GM21786 (cell line): Measurements from ENCODE around the gene RNLS.
A peak's percentile ranks its signal among the peaks of the same experiment; 100 is the strongest.

Experiments
- ATAC-seq: cut with Tn5 transposase; IDR thresholded peaks from one replicate; pipeline ENCODE4 v1.9.1; 2021; ENCODE audit not compliant: unreplicated experiment

Gene RNLS

DNA sequence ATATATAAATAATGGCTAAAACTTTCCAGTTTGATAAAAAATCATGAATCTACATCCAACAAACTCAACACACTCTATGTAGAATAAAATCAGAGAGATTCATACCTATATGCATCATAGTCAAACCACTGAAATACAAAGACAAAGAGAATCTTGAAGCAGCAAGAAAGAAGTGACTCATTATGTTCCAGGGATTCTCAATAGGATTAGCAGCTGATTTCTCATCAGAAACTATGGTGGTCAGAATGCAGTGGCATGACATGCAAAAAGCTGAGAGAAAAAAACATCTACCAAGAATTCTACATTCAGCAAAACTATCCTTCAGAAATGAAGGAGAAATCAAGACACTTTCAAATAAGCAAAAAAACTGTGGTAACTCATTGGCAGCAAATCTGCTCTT lies 187.4 kb downstream of the RNLS start:
- no peak for ATAC-seq

- ATAC-seq = peak; percentile 81
Measured at GRCh38 chr10:88392222-88392621, 190.9 kb downstream of the RNLS start.

DNA sequence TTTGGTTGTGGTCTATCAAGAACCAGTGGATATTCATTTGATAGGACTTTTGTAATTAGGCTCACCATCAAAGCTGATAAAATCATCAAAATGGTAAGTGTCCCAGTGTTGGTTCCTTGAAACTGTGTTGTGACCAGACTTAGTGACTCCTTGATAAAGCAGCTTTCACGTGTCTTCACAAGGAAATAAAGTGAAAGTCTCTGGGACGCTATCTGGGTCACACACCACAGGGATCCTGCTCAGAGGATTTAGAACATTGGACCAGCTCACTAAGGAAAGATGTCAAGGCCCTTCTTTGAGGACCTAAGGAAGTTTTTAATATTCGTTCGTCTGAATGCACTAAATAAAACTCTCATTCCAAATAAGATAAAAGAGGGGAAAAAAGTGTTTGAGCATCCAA lies 193.1 kb downstream of the RNLS start:
- ATAC-seq = no peak

GRCh38 chr10:88389456-88389855 lies 193.7 kb downstream of the RNLS start:
- no peak for ATAC-seq

GRCh38 chr10:88388324-88388723 lies 194.8 kb downstream of the RNLS start:
- no peak for ATAC-seq

GRCh38 chr10:88386821-88387773 lies 196.0 kb downstream of the RNLS start:
- peak; percentile 48 for ATAC-seq

GRCh38 chr10:88386204-88386788 lies 196.8 kb downstream of the RNLS start:
- ATAC-seq = peak; percentile 31

GRCh38 chr10:88385601-88386203 lies 197.4 kb downstream of the RNLS start:
- ATAC-seq = peak; percentile 66

- ATAC-seq = no peak
Measured at GRCh38 chr10:88383276-88383675, 199.8 kb downstream of the RNLS start.

- no peak for ATAC-seq
Measured at GRCh38 chr10:88382699-88383098, 200.4 kb downstream of the RNLS start.

DNA sequence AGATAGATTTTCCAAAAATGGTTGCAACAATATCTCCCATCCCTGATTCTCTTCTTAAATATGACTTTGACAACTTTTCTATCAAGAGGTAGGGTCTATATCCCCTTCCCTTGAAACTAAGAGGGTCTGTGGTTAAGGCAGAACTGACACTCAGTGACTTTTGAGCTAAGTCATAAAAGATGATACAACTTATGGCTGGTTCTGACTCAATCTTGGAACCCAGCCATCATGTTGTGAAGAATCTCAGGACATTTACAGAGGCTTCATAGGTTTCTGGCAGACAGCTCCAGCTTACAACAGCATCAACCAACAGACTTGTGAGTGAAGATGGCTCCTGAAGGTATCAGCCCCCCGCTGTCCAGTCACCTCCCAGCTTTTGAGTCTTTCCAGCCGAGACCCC lies 203.5 kb downstream of the RNLS start:
- ATAC-seq = no peak

DNA sequence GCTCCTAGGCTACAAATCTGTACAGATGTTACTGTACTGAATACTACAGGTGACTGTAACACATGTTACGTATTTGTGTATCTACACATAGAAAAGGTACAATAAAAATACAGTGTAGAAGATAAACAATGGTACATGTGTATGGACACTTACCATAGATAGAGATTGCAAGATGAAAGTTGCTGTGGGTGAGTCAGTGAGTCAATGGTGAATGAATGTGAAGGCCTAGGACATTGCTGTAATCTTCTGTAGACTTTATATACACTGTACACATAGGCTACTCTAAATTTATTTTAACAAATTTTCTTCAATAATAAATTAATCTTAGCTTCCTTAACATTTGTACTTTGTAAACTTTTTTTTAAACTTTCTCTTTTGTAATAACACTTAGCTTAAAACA lies 205.6 kb downstream of the RNLS start:
- no peak for ATAC-seq

- ATAC-seq = no peak
Measured at GRCh38 chr10:88374392-88375175, 208.5 kb downstream of the RNLS start.

DNA sequence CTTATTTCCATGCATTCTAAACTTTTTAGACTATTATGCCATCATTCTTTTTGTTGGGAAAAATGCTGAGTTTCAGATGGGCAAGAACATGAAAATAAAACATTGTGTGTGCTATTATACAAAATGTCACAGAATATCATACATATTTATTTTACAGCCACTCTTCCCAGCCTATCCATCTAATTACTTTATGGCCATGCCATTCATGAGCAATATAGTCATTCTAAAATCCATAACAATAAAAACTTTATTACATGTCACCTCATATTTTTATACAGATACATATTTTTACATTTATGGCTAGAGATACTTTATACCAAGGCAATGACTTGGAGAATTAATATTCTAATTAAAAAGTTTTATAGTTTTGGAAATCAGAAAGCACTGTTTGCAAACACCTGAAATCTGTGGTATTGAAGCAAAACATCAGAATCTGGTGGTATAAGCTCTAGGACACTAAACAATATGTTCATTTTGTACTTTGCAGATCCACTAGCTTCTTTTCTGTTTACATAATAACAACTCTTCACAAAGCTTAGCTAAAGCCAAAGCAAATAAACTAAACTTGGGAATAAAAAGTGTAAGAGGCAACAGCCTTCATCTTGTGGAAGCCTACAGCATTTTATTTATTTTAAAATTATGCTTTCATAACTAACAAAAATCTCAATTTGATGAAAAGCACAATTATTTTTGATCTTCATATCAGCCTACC lies 210.1 kb downstream of the RNLS start:
- no peak for ATAC-seq

DNA sequence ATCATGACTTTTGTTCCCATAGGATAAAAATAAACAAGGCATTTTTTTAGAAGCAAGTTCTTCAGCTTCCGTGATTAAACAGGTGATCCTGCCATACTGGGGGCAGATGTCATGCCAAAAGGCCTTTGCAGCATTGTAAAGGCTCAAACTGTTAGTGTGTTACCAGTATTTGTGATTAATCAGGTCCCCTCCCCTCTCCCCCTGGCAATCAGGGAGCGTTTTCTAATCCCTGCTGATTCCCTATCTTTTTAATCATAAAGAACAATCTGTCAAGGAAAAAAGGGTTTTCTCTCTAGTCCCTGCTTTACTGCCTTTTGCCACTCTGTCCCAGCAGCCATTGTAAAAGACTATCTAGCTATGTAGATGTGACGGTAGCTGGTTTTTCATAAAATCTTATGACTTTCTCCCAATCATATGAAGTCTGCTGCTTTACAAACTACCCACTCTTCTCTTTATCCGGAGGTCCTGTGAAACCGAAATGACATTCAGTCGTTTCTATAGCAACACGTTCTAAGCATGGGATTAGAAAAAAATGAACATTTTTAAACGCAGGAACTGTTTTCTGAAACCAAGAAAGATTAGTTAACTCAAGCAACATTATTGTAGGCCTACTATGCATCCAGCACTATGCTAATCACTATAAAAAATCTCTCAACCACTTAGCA lies 210.9 kb downstream of the RNLS start:
- no peak for ATAC-seq

GRCh38 chr10:88370713-88371112 lies 212.4 kb downstream of the RNLS start:
- no peak for ATAC-seq

DNA sequence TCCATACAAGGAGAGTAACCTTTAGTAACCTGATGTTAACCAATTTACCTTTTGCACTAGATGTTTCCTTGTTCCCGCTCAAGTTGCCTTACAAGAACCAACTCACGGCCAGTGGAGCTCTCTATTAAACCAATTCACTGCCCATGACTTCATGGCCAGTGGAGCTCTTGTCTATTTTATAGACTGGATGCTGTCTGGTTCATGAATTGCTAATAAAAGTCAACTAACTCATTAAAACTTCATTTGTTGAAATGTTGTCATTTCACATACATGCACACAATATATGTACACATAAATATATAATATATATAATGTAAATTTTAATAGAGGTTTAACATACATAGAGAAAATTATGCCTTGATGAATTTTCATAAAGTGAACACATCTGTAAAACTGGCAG lies 216.3 kb downstream of the RNLS start:
- ATAC-seq = no peak

DNA sequence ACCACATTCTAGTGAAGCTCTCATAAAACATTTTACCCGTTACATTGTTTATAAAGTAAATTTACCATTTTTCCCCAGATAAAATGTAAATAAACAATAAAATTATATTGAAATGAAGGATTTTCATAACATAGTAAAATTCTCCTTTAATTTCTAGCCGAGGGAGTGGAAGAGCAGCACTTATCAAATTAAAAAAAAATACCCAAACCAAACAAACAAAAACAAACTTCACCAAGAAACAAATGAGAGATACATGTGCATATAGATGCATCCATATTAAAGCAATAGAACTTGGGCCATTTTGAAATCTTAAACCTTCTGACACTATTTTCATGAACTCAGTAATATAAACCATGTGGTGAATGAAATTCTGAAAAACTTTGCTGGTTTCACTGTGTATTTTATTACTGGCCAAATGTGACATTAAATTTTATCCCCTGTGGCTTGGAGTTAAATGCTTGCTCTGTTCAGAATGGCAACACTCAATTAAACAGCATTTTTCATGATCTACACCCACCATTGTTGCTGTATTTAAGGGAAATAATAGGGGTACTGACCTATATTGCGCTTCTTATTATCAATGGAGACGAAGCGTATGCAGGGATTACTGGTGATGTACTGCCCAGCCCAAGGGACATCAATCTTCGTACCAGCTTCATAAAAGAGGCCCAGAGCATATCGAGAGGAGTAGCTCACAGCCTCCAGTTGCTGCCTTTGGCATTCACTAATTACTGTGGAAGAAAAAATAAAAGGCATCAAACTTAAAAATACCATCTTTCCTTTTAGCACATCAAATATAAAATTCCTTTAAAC lies 220.9 kb downstream of the RNLS start:
- ATAC-seq = no peak

- no peak for ATAC-seq
Measured at GRCh38 chr10:88361494-88361893, 221.6 kb downstream of the RNLS start.
